HG02588 (cell line): ENCODE measurements around the gene MSL2.
"Not testable (repeated sequence)": the region's sequence is repeated elsewhere in the genome, so short reads cannot be mapped to it uniquely, and the experiment has no call there.

Experiments
- ATAC-seq: cut with Tn5 transposase; IDR thresholded peaks from one replicate; pipeline ENCODE4 v1.9.1; 2021; ENCODE audit warnings: mild to moderate bottlenecking, moderate library complexity; ENCODE audit not compliant: unreplicated experiment

The MSL2 gene

GRCh38 chr3:136144397-136144796, 51.7 kb downstream of the MSL2 start:
- not testable (repeated sequence) for ATAC-seq

DNA sequence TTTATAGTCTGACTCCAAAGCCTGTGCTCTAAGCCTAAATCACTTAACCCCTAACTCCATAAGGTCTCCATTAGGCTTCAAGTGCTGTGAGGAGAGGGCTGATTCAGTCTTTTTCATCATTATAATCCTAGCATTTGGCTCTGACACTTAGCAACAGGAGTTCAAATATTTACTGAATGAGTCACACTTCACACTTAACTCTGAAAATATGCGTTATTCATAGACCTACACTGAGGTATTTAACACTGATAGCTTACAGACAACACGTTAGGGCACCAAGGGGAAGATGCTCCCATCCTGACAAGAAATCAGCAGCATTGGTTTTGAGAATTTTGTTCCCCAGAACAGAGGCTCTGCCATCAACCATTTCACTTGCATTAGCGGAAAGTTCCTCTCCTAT, 53.5 kb downstream of the MSL2 start:
- no peak for ATAC-seq

- ATAC-seq: no peak
Measured at GRCh38 chr3:136141891-136142290, 54.2 kb downstream of the MSL2 start.

GRCh38 chr3:136141291-136141785, 54.8 kb downstream of the MSL2 start:
- no peak for ATAC-seq

GRCh38 chr3:136136454-136136853, 59.7 kb downstream of the MSL2 start:
- no peak for ATAC-seq

- ATAC-seq: no peak
Measured at GRCh38 chr3:136135039-136135802, 60.9 kb downstream of the MSL2 start.

GRCh38 chr3:136134091-136134490, 62.0 kb downstream of the MSL2 start:
- no peak for ATAC-seq

DNA sequence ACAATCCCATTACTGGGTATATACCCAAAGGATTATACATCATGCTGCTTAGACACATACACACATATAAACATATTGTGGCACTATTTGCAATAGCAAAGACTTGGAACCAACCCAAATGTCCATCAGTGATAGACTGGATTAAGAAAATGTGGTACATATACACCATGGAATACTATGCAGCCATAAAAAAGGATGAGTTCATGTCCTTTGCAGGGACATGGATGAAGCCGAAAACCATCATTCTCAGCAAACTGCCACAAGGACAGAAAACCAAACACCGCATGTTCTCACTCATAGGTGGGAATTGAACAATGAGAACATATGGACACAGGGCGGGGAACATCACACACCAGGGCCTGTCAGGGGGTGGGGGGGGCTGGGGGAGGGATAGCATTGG, 64.5 kb downstream of the MSL2 start:
- not testable (repeated sequence) for ATAC-seq

- ATAC-seq: no peak
Measured at GRCh38 chr3:136122006-136122405, 74.1 kb downstream of the MSL2 start.

DNA sequence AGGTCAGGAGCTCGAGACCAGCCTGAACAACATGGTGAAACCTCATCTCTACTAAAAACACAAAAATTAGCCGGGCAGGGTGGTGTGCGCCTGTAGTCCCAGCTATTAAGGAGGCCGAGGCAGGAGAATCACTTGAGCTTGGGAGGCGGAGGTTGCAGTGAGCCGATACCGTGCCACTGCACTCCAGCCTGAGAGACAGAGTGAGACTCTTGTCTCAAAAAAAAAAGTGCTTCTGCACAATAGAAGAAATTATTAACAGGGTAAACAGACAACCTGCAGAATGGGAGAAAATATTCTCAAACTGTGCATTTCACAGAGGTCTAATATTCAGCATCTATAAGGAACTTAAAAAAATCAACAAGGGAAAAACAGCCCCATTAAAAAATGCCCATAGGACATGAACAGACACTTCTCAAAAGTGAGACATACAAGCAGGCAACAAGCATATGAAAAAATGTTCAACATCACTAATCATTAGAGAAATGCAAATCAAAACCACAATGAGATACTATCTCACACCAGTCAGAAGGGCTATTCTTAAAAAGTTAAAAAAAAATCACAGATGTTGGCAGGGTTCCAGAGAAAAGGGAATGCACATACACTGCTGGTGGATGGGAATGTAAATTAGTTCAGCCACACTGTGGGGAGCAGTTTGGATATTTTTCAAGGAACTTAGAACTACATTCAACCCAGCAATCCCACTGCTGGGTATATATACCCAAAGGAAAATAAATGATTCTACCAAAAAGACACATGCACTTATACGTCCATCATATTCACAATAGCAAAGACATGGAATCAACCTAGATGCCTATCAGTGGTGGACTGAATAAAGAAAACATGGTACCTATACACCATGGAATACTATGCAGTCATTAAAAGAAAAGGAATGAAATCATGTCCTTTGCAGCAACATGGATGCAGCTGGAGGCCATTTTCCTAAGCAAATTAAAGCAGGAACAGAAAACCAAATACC, 75.5 kb downstream of the MSL2 start:
- peak; percentile 67 for ATAC-seq

- ATAC-seq: not testable (repeated sequence)
Measured at GRCh38 chr3:136119783-136120182, 76.4 kb downstream of the MSL2 start.

GRCh38 chr3:136119332-136119731, 76.8 kb downstream of the MSL2 start:
- ATAC-seq: not testable (repeated sequence)

DNA sequence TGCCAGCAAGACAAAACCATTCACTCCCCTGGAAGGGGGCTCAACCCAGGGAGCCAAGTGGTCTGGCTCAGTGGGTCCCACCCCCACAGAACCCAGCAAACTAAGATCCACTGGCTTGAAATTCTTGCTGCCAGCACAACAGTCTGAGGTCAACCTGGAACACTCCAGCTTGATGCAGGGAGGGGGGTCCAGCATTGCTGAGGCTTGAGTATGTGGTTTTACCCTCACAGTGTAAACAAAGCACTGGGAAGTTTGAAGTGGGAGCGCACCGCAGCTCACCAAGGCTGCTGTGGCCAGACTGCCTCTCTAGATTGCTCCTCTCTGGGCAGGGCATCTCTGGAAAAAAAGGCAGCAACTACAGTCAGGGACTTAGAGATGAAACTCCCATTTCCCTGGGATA, 81.7 kb downstream of the MSL2 start:
- no peak for ATAC-seq

DNA sequence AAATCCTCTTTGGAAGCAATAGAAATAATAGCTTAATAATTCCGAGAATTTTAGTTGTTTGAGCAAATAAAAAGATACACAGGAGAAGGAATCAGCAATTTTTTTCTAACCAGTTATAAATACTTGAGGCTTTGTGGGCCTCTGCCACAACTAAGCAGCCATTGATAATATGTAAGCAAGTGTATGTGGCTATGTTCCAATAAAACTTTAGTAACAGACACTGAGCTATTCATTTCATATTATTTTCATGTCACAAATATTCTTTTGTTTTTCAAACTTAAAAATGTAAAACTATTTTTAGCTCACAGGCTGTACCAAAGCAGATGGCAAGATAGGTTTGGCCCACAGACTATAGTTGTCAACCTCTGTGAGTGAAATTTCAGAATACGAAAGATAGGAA, 85.7 kb downstream of the MSL2 start:
- ATAC-seq: no peak

DNA sequence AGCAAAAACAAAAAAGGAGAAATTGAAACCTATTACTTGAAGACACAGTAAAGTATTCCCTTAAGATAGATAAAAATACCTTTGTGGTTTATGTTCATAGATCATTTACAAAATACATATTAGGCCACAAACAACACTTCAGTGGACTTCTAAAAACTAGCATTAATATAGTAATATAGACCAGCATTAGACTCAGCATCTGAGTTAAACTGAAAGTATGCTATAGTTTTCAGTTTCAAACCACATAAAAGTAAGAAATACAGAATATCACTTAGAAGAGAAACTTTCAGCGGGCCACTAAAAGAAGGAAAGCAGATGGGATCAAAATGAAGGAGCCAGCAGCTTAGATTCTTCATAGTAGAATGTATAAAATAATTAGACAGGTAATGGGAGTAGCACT, 86.6 kb downstream of the MSL2 start:
- ATAC-seq: peak; percentile 92

GRCh38 chr3:136106101-136106500, 90.0 kb downstream of the MSL2 start:
- no peak for ATAC-seq

- no peak for ATAC-seq
Measured at GRCh38 chr3:136105044-136105443, 91.1 kb downstream of the MSL2 start.
